GM18951 (cell line): ENCODE data around the gene JMJD4.

ENCODE experiments used
- POLR2A ChIP-seq: IDR thresholded peaks from 4 replicates; pipeline ENCODE4 v1.6.1; 2011; ENCODE audit warnings: mild to moderate bottlenecking; ENCODE audit not compliant: insufficient read length, insufficient read depth; ENCODE audit errors: extremely low read depth
- in situ Hi-C: fragments of 300-500 bp; cut with MboI; formaldehyde crosslinking; loops from one replicate; pipeline ENCODE4 v1.12.0; 2022; ENCODE audit warnings: low sequenced_read_pairs, mixed read lengths, inconsistent platforms; ENCODE audit not compliant: unreplicated experiment

The JMJD4 gene

GRCh38 chr1:227739636-227740035 lies 4.5 kb upstream of the JMJD4 start:
- in situ Hi-C loops: no loop called here
- TF ChIP-seq POLR2A: no peak

GRCh38 chr1:227738820-227739219 lies 3.7 kb upstream of the JMJD4 start:
- in situ Hi-C loops: no loop called here
- TF ChIP-seq POLR2A: no peak

DNA sequence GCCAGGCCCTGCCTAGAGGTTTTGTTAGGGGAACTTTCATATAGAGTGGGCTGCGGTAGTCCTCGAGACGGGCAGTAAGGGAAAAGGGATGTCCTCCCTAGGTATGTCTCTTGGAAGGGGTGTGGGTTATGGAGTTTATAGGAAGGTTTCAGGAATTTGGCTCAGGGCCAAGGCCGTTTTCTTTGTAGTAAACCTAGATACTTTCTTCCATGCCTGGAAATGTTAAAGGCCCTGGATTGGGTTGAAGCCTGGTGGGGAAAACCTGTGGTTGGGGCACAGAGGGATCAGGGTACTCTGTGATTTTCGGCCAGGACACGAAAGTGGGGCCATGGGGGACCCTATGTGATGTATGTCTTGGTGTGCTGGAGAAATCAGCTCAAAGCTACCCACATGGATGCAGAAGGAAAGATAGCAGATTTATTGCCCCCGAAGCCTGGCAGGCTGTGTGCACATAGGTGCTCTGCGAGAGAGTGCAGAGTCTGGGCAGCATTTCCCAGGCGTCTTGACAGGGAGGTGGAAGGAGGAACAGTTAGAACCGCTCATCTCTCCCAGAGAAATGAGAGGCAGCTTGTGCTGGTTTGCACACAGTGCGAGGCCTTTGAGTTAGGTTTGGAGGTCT lies 1.8 kb upstream of the JMJD4 start:
- no peak for TF ChIP-seq POLR2A
- in situ Hi-C loops: no loop called here

DNA sequence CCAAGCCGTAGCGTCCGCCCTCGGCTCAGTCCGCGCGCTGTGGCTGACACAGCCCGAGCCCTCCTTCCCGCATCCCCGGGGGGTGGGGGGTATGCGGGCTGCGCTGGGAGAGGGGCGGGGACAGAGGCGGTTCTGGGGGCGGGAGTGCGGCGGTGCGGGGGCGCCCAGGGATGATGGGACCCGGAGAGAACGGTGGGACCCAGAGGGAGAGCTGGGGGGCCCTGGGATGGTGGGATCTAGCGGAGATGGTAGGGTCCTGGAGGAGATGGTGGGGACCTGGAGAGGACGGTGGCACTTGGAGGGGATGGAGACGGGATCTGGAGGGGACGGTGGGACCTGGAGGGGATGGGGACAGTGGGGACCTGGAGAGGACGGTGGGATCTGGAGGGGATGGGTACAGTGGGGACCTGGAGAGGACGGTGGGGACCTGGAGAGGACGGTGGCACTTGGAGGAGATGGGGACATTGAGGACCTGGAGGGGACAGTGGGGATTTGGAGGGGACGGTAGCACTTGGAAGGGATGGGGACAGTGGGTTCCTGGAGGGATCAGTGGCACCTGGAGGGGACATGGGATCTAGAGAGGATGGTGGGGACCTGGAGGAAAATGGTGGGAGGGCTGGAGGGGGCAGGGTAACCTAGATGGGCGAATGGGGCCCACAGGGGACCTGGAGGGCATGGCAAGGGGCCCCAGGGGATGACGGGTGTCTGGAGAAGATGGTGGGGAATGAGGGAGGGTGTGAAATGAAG lies 610 bp upstream of the JMJD4 start:
- TF ChIP-seq POLR2A: no peak
- in situ Hi-C loops: no loop called here

GRCh38 chr1:227734546-227734855 lies 601 bp downstream of the JMJD4 start:
- in situ Hi-C loops: no loop called here

GRCh38 chr1:227733751-227734545 lies 1.2 kb downstream of the JMJD4 start:
- in situ Hi-C loops: no loop called here
- no peak for TF ChIP-seq POLR2A

More at GRCh38 chr1:227734546-227734855, 601 bp downstream of the JMJD4 start:
- TF ChIP-seq POLR2A: no peak

- in situ Hi-C loops: no loop called here
These were observed 1.8 kb downstream of the JMJD4 start for GRCh38 chr1:227733309-227733705.

DNA sequence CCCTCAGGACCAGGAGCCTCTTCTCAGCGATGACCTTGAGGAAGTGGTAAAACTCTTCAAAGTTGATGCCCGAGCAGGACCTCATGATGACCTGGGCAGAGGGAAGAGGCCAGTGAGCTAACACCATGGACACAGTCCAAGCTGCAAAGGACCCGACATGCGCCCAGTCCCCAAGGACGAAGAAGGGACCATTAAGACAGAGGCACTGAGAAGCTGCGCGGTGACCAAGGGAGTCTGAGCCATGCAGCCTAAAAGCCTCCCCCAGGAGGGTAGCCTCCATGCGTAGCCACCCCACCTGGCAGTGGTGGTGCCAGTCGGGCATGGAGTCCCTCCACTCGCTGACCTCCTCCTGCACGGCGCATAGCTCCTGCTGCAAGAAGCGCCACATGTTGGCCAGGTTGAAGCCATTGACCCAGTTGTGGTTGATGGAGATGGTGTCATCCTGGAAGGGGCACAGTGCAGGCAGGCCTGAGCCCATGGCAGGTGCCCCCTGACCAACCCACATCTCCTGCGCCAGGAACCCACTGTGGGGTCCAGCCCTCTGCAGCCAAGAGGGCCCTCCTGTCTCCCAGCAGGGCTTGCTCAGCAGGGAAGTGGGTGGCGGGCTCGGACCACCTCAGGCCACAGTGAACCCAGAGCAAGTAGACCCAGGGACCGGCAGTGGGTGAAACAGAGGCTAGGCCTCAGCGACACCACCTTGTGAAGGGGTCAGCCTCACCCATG lies 2.4 kb downstream of the JMJD4 start:
- in situ Hi-C loops: no loop called here
- TF ChIP-seq POLR2A: no peak

More at GRCh38 chr1:227733309-227733705, 1.8 kb downstream of the JMJD4 start:
- no peak for TF ChIP-seq POLR2A

GRCh38 chr1:227731696-227732585 lies 3.2 kb downstream of the JMJD4 start:
- in situ Hi-C loops: no loop called here
- TF ChIP-seq POLR2A: no peak

DNA sequence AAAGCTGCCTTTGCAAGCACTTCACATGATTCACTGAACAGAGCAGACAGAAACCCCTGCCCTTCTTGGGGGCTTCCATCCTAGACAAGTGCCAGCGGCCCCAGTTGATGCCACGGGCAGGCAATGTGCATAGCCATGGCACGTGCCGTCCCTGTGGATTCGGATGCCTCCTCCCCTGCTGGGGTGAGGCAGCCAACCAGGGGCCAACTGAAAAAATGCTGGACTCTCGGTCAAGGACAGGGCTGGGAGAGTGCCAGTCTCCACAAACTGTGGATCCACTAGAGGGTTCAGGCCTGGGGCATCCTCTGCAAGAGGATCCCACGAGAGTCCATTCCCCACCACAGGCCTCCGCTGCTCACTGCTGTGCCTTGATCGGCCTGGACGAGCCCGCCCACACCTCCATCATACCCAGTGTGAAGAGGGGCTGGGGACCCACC lies 3.8 kb downstream of the JMJD4 start:
- in situ Hi-C loops: no loop called here
- no peak for TF ChIP-seq POLR2A

- in situ Hi-C loops: no loop called here
- TF ChIP-seq POLR2A: no peak
These were observed 4.4 kb downstream of the JMJD4 start for GRCh38 chr1:227730630-227731151.
